ENCODE results near the gene SPRED3. TPM values are rescaled to one million over a fixed set of nuclear protein-coding genes. Genes with fewer than 3 reads are reported as not detected.

Gene SPRED3
- total RNA-seq, 1 donor from 2014 or later: 5.2 TPM

- DNase-seq (ENCODE audit: low read depth): no peak
- H3K4me3 ChIP-seq (ENCODE audit: low read depth, low read length): peak overlapping the region; percentile 100
- no peak for TF ChIP-seq CTCF (conservative IDR thresholded peaks at IDR 0.05; ENCODE audit: low read depth, low read length)
Observed at GRCh38 chr19:38386971-38387549, 1.4 kb upstream of the SPRED3 start.

- DNase-seq (ENCODE audit: low read depth): peak; percentile 74
- no peak for TF ChIP-seq CTCF (conservative IDR thresholded peaks at IDR 0.05; ENCODE audit: low read depth, low read length)
- H3K4me3 ChIP-seq (ENCODE audit: low read depth, low read length): peak within 1 kb of the TSS; percentile 100
Observed at GRCh38 chr19:38387550-38388348, 748 bp upstream of the SPRED3 start, which contains the start of gene GGN. GGN (minus strand) TSS chr19:38388034; CDS start chr19:38387261, 773 bp downstream.

GRCh38 chr19:38389101-38389925 lies 816 bp downstream of the SPRED3 start:
- no peak for DNase-seq (ENCODE audit: low read depth)
- TF ChIP-seq CTCF (conservative IDR thresholded peaks at IDR 0.05; ENCODE audit: low read depth, low read length): no peak
- H3K4me3 ChIP-seq (ENCODE audit: low read depth, low read length): peak overlapping the region; percentile 100

GRCh38 chr19:38389957-38390924 lies 1.7 kb downstream of the SPRED3 start:
- no peak for TF ChIP-seq CTCF (conservative IDR thresholded peaks at IDR 0.05; ENCODE audit: low read depth, low read length)
- H3K4me3 ChIP-seq (ENCODE audit: low read depth, low read length): peak overlapping the region; percentile 100
- no peak for DNase-seq (ENCODE audit: low read depth)

GRCh38 chr19:38391911-38392464 lies 3.5 kb downstream of the SPRED3 start:
- no peak for DNase-seq (ENCODE audit: low read depth)
- no peak overlapping the region for H3K4me3 ChIP-seq (ENCODE audit: low read depth, low read length)
- TF ChIP-seq CTCF (conservative IDR thresholded peaks at IDR 0.05; ENCODE audit: low read depth, low read length): no peak

Data from epithelial cell of proximal tubule (primary cell).